Kidney (tissue), 14 donors: Measurements from ENCODE around the gene FAM222A. TPM values are rescaled to one million over a fixed set of nuclear protein-coding genes. Genes with fewer than 3 reads are reported as not detected.

ENCODE experiments used
- DNase-seq, 5 donors: peaks; one replicate each; pipeline ENCODE4 v3.0.0-alpha.2; 2013 to 2020
- FAIRE-seq: peaks from 2 replicates; lab custom pipeline; 2012; peaks lifted over from hg19 to GRCh38; lab: Jason Lieb, UNC
- H3K27ac ChIP-seq, 2 donors: one replicate each; pipeline ENCODE4 v1.7.0; 2013; ENCODE audit warnings: low read depth in 2 of 2, low read length in 2 of 2, inconsistent platforms in 1 of 2
- H3K27me3 ChIP-seq: one replicate; pipeline ENCODE4 v1.7.1; 2013; ENCODE audit warnings: low read length, inconsistent platforms; ENCODE audit not compliant: control insufficient read depth, insufficient read depth
- H3K36me3 ChIP-seq, 3 donors: one replicate each; pipeline versions ENCODE4 v1.7.0 to v1.7.1; 2013; ENCODE audit warnings: low read length in 3 of 3, control low read depth in 1 of 3, inconsistent platforms in 1 of 3; ENCODE audit not compliant: insufficient read depth in 3 of 3, control insufficient read depth in 2 of 3
- H3K4me1 ChIP-seq, 3 donors: one replicate each; pipeline versions ENCODE4 v1.7.0 to v1.7.1; 2013; ENCODE audit warnings: low read length in 3 of 3, inconsistent platforms in 1 of 3, low read depth in 1 of 3; ENCODE audit not compliant: control insufficient read depth in 2 of 3, insufficient read depth in 2 of 3
- H3K4me3 ChIP-seq, 3 donors: one replicate each; pipeline versions ENCODE4 v1.7.0 to v1.8.1; 2013; ENCODE audit warnings: low read length in 3 of 3, control low read depth in 1 of 3, inconsistent platforms in 1 of 3
- H3K9ac ChIP-seq, 3 donors: one replicate each; pipeline versions ENCODE4 v1.7.0 to v1.7.1; 2013; ENCODE audit warnings: low read length in 3 of 3, control low read depth in 1 of 3, inconsistent platforms in 1 of 3
- H3K9me3 ChIP-seq, 3 donors: one replicate each; pipeline versions ENCODE4 v1.7.0 to v1.7.1; 2013; ENCODE audit warnings: low read length in 3 of 3, control low read depth in 1 of 3, inconsistent platforms in 1 of 3; ENCODE audit not compliant: control insufficient read depth in 2 of 3, insufficient read depth in 1 of 3
- intact Hi-C: fragments of 100-400 bp; cut with DNase I; formaldehyde crosslinking; loops from one replicate; pipeline ENCODE4 v1.11.1; 2022
- polyA plus RNA-seq: library from polyadenylated mRNA; stranded (reverse); fragments of 350-450 nt; fragmentation: Illumina TruSeq; extraction: RNeasy Lipid Tissue Mini Kit (QIAGEN cat#74804); gene quantifications from one replicate; pipeline ENCODE4 v1.2.3, GENCODE V29; 2014; ENCODE audit warnings: low read depth, low replicate concordance; ENCODE audit not compliant: insufficient read depth
- total RNA-seq: library from RNA; stranded (reverse); fragmentation: NEBNext Ultra II Directional; extraction: Animal tissue kit (Norgen Biotek cat#: 25700); gene quantifications from one replicate; pipeline ENCODE4 v1.2.1, GENCODE V29; 2021
- TF ChIP-seq, protein P1 (sequence below): IDR thresholded peaks from 3 replicates; pipeline ENCODE4 v1.5.1; 2012; ENCODE audit warnings: mild to moderate bottlenecking, moderate library complexity, borderline replicate concordance; ENCODE audit not compliant: insufficient read depth; ENCODE audit errors: extremely low read depth
- donor health status: control.
- donor health status: control.
- donor health status: control.
- donor health status: control.
- donor health status: control.
- donor health status: DM: yes; HTN: yes; CAD: no.
- donor health status: Normal renal cell carcinoma (clear cell type).

FAM222A gene
- total and polyA plus RNA-seq, 2 donors from 2014 or later: 3.7 to 12.5 TPM

DNA sequence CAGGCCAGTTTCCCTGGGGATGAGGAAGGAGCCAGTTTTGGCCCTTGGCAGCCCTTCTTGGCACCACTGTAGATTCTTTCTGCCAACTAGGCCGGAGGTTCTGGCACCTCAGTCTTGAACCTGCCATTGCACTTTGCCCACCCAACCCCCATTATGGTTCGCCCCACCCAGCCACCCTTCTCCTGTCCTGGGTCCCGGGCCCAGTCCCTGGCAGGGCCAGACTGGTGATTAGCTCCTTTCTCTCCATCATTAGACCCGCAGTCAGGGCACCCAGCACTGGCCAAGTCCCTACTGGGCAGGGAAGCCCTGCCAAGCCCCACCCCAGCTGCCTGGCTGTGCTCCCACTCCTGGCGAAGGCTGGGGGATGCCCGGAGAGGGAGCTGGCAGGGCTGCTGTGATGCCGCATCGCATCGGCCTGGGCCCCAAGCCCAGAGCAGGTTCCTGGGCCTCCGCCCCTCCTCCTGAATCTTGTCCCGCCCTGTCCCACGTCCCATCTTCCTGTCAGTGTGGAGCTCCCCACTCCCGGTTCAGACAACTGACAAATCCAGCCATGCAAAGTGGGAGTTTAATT lies 9.8 kb downstream of the FAM222A start:
- TF ChIP-seq, protein P1, sequence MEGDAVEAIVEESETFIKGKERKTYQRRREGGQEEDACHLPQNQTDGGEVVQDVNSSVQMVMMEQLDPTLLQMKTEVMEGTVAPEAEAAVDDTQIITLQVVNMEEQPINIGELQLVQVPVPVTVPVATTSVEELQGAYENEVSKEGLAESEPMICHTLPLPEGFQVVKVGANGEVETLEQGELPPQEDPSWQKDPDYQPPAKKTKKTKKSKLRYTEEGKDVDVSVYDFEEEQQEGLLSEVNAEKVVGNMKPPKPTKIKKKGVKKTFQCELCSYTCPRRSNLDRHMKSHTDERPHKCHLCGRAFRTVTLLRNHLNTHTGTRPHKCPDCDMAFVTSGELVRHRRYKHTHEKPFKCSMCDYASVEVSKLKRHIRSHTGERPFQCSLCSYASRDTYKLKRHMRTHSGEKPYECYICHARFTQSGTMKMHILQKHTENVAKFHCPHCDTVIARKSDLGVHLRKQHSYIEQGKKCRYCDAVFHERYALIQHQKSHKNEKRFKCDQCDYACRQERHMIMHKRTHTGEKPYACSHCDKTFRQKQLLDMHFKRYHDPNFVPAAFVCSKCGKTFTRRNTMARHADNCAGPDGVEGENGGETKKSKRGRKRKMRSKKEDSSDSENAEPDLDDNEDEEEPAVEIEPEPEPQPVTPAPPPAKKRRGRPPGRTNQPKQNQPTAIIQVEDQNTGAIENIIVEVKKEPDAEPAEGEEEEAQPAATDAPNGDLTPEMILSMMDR: no peak
- no peak for FAIRE-seq
- Histone ChIP-seq H3K4me3 (no peak overlapping the region), H3K4me1 (peaks cover 2 to 69% (median 46%) of the 10 kb centered on the region in 3 donors), H3K9me3 (no peaks in the 10 kb centered on the region), H3K36me3 (no peaks in the 10 kb centered on the region), H3K27ac (peak overlapping the region in 1 of 2 donors; percentile 9), H3K9ac (no peak overlapping the region), H3K27me3 (no peaks in the 10 kb centered on the region)
- intact Hi-C loops: no loop called here
- DNase-seq: peak in 1 of 5 donors; percentile 68

GRCh38 chr12:109724321-109724892 lies 10.8 kb downstream of the FAM222A start:
- intact Hi-C loops: no loop called here
- FAIRE-seq: no peak
- Histone ChIP-seq H3K27me3 (no peaks in the 10 kb centered on the region), H3K4me1 (peaks cover 0 to 64% (median 39%) of the 10 kb centered on the region in 3 donors), H3K36me3 (no peaks in the 10 kb centered on the region), H3K4me3 (no peak overlapping the region), H3K9me3 (no peaks in the 10 kb centered on the region), H3K9ac (no peak overlapping the region), H3K27ac (no peak overlapping the region)
- DNase-seq: peak in 1 of 5 donors; percentile 49
- TF ChIP-seq, protein P1: no peak

GRCh38 chr12:109725321-109726105 lies 11.9 kb downstream of the FAM222A start:
- no peaks in the 10 kb centered on the region for H3K36me3 ChIP-seq
- H3K9me3 ChIP-seq: no peaks in the 10 kb centered on the region
- peaks cover 0 to 53% (median 31%) of the 10 kb centered on the region in 3 donors for H3K4me1 ChIP-seq
- no peak overlapping the region for H3K27ac ChIP-seq
- intact Hi-C loops: no loop called here
- no peak overlapping the region for H3K4me3 ChIP-seq
- DNase-seq (peak in 2 of 5 donors; percentile 46 to 59), FAIRE-seq (no peak)
- H3K9ac ChIP-seq: no peak overlapping the region
- H3K27me3 ChIP-seq: no peaks in the 10 kb centered on the region
- TF ChIP-seq, protein P1: no peak
